ENCODE data around the gene NDUFB10.
A peak's percentile ranks its signal among the peaks of the same experiment; 100 is the strongest.
"Not testable (repeated sequence)": the region's sequence is repeated elsewhere in the genome, so short reads cannot be mapped to it uniquely, and the experiment has no call there.

NDUFB10 gene

GRCh38 chr16:1960665-1961630, 1.6 kb downstream of the NDUFB10 start:
- peaks cover 4% of the 10 kb centered on the region for H3K9me3 Mint-ChIP-seq
- H3K4me3 Mint-ChIP-seq = peak overlapping the region; percentile 93
- no peak for DNase-seq
- peak overlapping the region; percentile 66 for H3K27ac Mint-ChIP-seq
- peaks cover 4% of the 10 kb centered on the region for H3K27me3 Mint-ChIP-seq (ENCODE audit: low read depth, poor library complexity)
- H3K36me3 Mint-ChIP-seq (ENCODE audit: low read depth) = peaks cover 25% of the 10 kb centered on the region
- H3K4me1 Mint-ChIP-seq = peaks cover 49% of the 10 kb centered on the region
- no peak for TF ChIP-seq CTCF (IDR thresholded peaks at IDR 0.05)

GRCh38 chr16:1961651-1962067, 2.3 kb downstream of the NDUFB10 start:
- Mint-ChIP-seq H3K4me1 (peaks cover 49% of the 10 kb centered on the region), H3K27me3 (ENCODE audit: low read depth, poor library complexity) (peaks cover 3% of the 10 kb centered on the region), H3K9me3 (peaks cover 4% of the 10 kb centered on the region), H3K36me3 (ENCODE audit: low read depth) (peaks cover 25% of the 10 kb centered on the region), H3K27ac (no peak overlapping the region), H3K4me3 (peak overlapping the region; percentile 97)
- no peak for TF ChIP-seq CTCF (IDR thresholded peaks at IDR 0.05)
- no peak for DNase-seq

GRCh38 chr16:1962161-1963153, 3.1 kb downstream of the NDUFB10 start:
- not testable (repeated sequence) for H3K27me3 Mint-ChIP-seq (ENCODE audit: low read depth, poor library complexity); H3K9me3 Mint-ChIP-seq; DNase-seq
- H3K36me3 Mint-ChIP-seq (ENCODE audit: low read depth) = peaks cover 25% of the 10 kb centered on the region
- peak overlapping the region; percentile 95 for H3K27ac Mint-ChIP-seq
- H3K4me1 Mint-ChIP-seq = peaks cover 49% of the 10 kb centered on the region
- peak overlapping the region; percentile 97 for H3K4me3 Mint-ChIP-seq

GRCh38 chr16:1963806-1964505, 4.6 kb downstream of the NDUFB10 start:
- TF ChIP-seq CTCF (IDR thresholded peaks at IDR 0.05) = no peak
- H3K36me3 Mint-ChIP-seq (ENCODE audit: low read depth) = peaks cover 25% of the 10 kb centered on the region
- peak overlapping the region; percentile 95 for H3K27ac Mint-ChIP-seq
- DNase-seq = no peak
- H3K4me1 Mint-ChIP-seq = peaks cover 49% of the 10 kb centered on the region
- H3K27me3 Mint-ChIP-seq (ENCODE audit: low read depth, poor library complexity) = peaks cover 5% of the 10 kb centered on the region
- H3K9me3 Mint-ChIP-seq = no peaks in the 10 kb centered on the region
- peak overlapping the region; percentile 97 for H3K4me3 Mint-ChIP-seq

GRCh38 chr16:1964506-1965395, 5.4 kb downstream of the NDUFB10 start, which contains the start of gene RPS2:
Gene RPS2 (minus strand): TSS chr16:1964826. CDS start chr16:1964625, 201 bp downstream.
- no peak for TF ChIP-seq CTCF (IDR thresholded peaks at IDR 0.05)
- peaks cover 25% of the 10 kb centered on the region for H3K36me3 Mint-ChIP-seq (ENCODE audit: low read depth)
- peak; percentile 99 for DNase-seq
- H3K9me3 Mint-ChIP-seq = no peaks in the 10 kb centered on the region
- peak within 1 kb of the TSS; percentile 97 for H3K4me3 Mint-ChIP-seq
- H3K27ac Mint-ChIP-seq = peak within 1 kb of the TSS; percentile 99
- H3K4me1 Mint-ChIP-seq = peaks cover 49% of the 10 kb centered on the region
- H3K27me3 Mint-ChIP-seq (ENCODE audit: low read depth, poor library complexity) = peaks cover 5% of the 10 kb centered on the region
